ENCODE measurements around the gene LHFPL2.

The LHFPL2 gene

GRCh38 chr5:78601559-78602314 lies 46.8 kb downstream of the LHFPL2 start:
- H3K4me3 ChIP-seq (ENCODE audit: low read depth, low read length) = no peak overlapping the region
- TF ChIP-seq CTCF (IDR thresholded peaks at IDR 0.05; ENCODE audit: low read depth, low read length, missing control alignments) = no peak
- DNase-seq (ENCODE audit: low read depth) = no peak

- DNase-seq (ENCODE audit: low read depth) = no peak
- no peak overlapping the region for H3K4me3 ChIP-seq (ENCODE audit: low read depth, low read length)
- no peak for TF ChIP-seq CTCF (IDR thresholded peaks at IDR 0.05; ENCODE audit: low read depth, low read length, missing control alignments)
Observed at GRCh38 chr5:78600687-78601414, 47.7 kb downstream of the LHFPL2 start.

- DNase-seq (ENCODE audit: low read depth) = no peak
- TF ChIP-seq CTCF (IDR thresholded peaks at IDR 0.05; ENCODE audit: low read depth, low read length, missing control alignments) = no peak
- H3K4me3 ChIP-seq (ENCODE audit: low read depth, low read length) = no peak overlapping the region
Observed at GRCh38 chr5:78598973-78599372, 49.6 kb downstream of the LHFPL2 start.

- DNase-seq (ENCODE audit: low read depth) = no peak
- TF ChIP-seq CTCF (IDR thresholded peaks at IDR 0.05; ENCODE audit: low read depth, low read length, missing control alignments) = no peak
- no peak overlapping the region for H3K4me3 ChIP-seq (ENCODE audit: low read depth, low read length)
Observed at GRCh38 chr5:78597974-78598371, 50.6 kb downstream of the LHFPL2 start.

GRCh38 chr5:78597068-78597973 lies 51.3 kb downstream of the LHFPL2 start:
- H3K4me3 ChIP-seq (ENCODE audit: low read depth, low read length) = no peak overlapping the region
- no peak for TF ChIP-seq CTCF (IDR thresholded peaks at IDR 0.05; ENCODE audit: low read depth, low read length, missing control alignments)
- no peak for DNase-seq (ENCODE audit: low read depth)

GRCh38 chr5:78595458-78595921 lies 53.1 kb downstream of the LHFPL2 start:
- H3K4me3 ChIP-seq (ENCODE audit: low read depth, low read length) = no peak overlapping the region
- DNase-seq (ENCODE audit: low read depth) = no peak
- TF ChIP-seq CTCF (IDR thresholded peaks at IDR 0.05; ENCODE audit: low read depth, low read length, missing control alignments) = no peak

All from GM12864 (cell line).